Gastroesophageal sphincter (tissue), 4 donors: Measurements from ENCODE around the gene PRR19. TPM values are rescaled to one million over a fixed set of nuclear protein-coding genes. Genes with fewer than 3 reads are reported as not detected.

Experiments used
- ATAC-seq: fragments of 150-250 bp; one replicate; pipeline ENCODE4 v1.9.1; 2016; ENCODE audit warnings: mild to moderate bottlenecking, moderate library complexity
- H3K27ac ChIP-seq, 4 donors: fragments of 200-600 bp; sonication (generic) in 3 of 4; 1 replicate in 3 of 4; 2 replicates in 1 of 4; pipeline ENCODE4 v1.5.1; 2016 to 2019
- H3K27me3 ChIP-seq: fragments of 200-600 bp; sonication (generic); one replicate; pipeline ENCODE4 v1.5.1; 2019
- H3K36me3 ChIP-seq, 2 donors: fragments of 200-600 bp; sonication (generic); one replicate each; pipeline ENCODE4 v1.5.1; 2019; ENCODE audit warnings: control low read depth in 1 of 2
- H3K4me1 ChIP-seq, 3 donors: fragments of 200-600 bp; sonication (generic); 1 replicate in 2 of 3; 2 replicates in 1 of 3; pipeline ENCODE4 v1.5.1; 2016 to 2019; ENCODE audit warnings: control low read depth in 2 of 3
- H3K4me3 ChIP-seq, 2 donors: fragments of 200-600 bp; sonication (generic); one replicate each; pipeline ENCODE4 v1.5.1; 2019; ENCODE audit warnings: mild to moderate bottlenecking in 1 of 2, moderate library complexity in 1 of 2
- H3K9me3 ChIP-seq, 3 donors: fragments of 200-600 bp; sonication (generic); one replicate each; pipeline ENCODE4 v1.5.1; 2017 to 2019; ENCODE audit warnings: control low read depth in 2 of 3
- EP300 ChIP-seq: sonication (generic); formaldehyde crosslinking; IDR thresholded peaks from one replicate; pipeline ENCODE4 v1.6.1; 2017; ENCODE audit warnings: antibody characterized with exemption, mild to moderate bottlenecking
- POLR2A ChIP-seq, 2 donors: fragments of 450-650 bp; IDR thresholded peaks; one replicate each; pipeline ENCODE4 v1.6.1; 2017; ENCODE audit warnings: antibody characterized with exemption in 2 of 2, mild to moderate bottlenecking in 2 of 2, moderate library complexity in 1 of 2
- POLR2AphosphoS5 ChIP-seq: sonication (generic); formaldehyde crosslinking; IDR thresholded peaks from one replicate; pipeline ENCODE4 v1.6.1; 2017; ENCODE audit warnings: antibody characterized with exemption
- WGBS, 2 donors: methylation state at CpG; one replicate each; pipeline ENCODE4 v1.1.5; 2018; ENCODE audit warnings: low coverage in 1 of 2; 5-methylcytosine and 5-hydroxymethylcytosine counted together
- total RNA-seq, 4 donors: library from RNA; depleted of rRNA; stranded (reverse); fragments of >200 nt; gene quantifications; one replicate each; pipeline ENCODE4 v1.1.0, GENCODE V29; 2016
- TF ChIP-seq, protein P1 (sequence below), 4 experiments: fragments of 200-600 bp in 2 of 4; fragments of 450-650 bp in 2 of 4; sonication (generic) in 1 of 4; IDR thresholded peaks; one replicate each; pipeline ENCODE4 v1.5.1; 2017 to 2019; ENCODE audit warnings: antibody characterized with exemption in 4 of 4, mild to moderate bottlenecking in 2 of 4, moderate library complexity in 2 of 4

Gene PRR19
- total RNA-seq, 4 donors from 2014 or later: 0.93 TPM; not detected in 3

DNA sequence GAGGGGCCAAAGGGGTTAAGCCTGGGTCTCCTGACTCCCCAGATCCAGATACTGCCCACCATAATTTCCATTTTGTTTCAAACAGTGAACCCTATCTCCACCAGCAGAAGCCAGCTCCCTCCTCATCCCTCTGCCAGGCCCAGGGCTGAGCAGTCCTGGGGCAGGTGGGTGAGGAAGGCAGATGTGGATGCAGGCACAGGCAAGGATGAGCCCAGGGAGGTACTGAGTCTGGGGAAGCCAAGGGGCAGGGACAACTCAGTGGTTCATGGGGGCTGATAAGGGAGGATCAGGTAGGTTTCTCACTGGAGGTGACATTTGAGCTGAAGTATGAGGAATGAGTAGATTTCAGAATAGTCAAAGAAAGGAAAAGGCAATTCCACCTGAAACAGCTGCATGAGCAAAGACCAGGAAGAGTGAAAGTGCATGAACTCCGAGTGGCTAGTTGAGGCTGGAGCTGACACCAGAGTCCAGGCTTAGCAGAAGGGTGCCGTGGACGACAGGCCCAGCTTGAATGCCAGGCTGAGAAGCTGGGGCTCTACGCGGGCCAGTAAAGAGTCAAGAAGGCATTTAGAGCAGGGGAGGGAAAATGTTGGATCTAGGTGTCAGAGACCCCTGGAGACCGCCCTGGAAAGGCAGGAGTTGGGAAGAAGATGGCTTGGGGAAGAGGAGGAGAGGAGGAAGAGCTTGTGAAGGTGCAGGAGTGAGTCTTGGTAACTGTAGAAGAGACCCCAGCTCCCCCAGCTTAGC, 22.6 kb upstream of the PRR19 start:
- TF ChIP-seq POLR2AphosphoS5: no peak
- no peak for TF ChIP-seq POLR2A (IDR thresholded peaks at IDR 0.05)
- no peak for TF ChIP-seq EP300
- TF ChIP-seq, protein P1, sequence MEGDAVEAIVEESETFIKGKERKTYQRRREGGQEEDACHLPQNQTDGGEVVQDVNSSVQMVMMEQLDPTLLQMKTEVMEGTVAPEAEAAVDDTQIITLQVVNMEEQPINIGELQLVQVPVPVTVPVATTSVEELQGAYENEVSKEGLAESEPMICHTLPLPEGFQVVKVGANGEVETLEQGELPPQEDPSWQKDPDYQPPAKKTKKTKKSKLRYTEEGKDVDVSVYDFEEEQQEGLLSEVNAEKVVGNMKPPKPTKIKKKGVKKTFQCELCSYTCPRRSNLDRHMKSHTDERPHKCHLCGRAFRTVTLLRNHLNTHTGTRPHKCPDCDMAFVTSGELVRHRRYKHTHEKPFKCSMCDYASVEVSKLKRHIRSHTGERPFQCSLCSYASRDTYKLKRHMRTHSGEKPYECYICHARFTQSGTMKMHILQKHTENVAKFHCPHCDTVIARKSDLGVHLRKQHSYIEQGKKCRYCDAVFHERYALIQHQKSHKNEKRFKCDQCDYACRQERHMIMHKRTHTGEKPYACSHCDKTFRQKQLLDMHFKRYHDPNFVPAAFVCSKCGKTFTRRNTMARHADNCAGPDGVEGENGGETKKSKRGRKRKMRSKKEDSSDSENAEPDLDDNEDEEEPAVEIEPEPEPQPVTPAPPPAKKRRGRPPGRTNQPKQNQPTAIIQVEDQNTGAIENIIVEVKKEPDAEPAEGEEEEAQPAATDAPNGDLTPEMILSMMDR (IDR thresholded peaks at IDR 0.05): no peak
- H3K36me3 ChIP-seq: peaks cover 0 to 15% of the 10 kb centered on the region in 2 donors
- no peak for ATAC-seq
- 5 to 8% methylated on average over 5 to 6 of the region's 6 CpGs for WGBS, 2 donors
- H3K9me3 ChIP-seq: no peaks in the 10 kb centered on the region
- peak overlapping the region; percentile 52 to 93 for H3K4me3 ChIP-seq
- peak overlapping the region; percentile 91 to 99 (median 98) for H3K27ac ChIP-seq
- no peaks in the 10 kb centered on the region for H3K27me3 ChIP-seq
- peaks cover 0 to 90% (median 60%) of the 10 kb centered on the region in 3 donors for H3K4me1 ChIP-seq

DNA sequence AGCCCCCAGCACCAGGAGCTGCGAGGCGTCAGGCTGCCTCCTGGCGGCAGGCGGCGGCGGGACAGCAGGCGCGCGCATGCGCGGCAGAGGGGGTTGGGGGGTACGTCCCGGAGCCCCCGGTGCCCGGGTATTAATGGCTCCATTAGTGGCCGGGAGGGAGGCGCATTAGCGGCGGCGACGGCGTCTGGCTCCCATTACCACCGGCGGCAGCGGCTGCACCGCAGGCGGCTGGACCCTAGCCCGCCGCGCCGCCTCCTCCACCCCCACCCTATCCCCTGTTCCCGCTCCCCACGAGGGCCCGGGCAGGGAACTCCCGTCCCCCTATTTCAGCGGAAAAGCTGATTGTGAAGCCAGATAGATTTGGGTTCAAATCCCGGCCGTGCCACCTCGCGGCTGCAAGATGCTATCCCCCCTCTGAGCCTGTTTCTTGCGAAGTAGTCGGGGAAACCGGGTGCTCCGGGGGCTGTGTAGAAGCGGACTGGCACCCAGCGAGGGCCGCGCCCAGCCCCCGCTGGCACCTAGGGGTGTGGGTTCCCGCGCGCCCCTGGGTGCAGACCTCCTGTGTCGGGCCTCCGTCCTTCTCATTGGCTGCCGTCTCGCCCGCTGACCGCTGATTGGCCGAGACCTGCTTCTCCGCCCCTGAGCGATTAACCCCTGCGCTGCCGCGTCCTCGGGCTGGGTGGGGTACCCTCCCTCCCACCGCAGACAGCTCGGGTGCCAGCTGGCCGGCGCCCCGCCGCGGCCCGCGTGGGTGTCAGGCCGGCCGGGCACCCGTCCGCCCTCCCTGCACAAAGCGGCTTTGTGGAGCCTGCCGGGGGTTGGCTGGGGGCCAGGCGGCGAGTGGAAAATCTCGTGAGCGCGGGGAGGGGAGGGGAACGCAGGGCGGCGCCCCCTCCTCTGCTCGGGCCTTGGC, 21.8 kb upstream of the PRR19 start:
- peaks cover 0 to 88% (median 60%) of the 10 kb centered on the region in 3 donors for H3K4me1 ChIP-seq
- H3K9me3 ChIP-seq: no peaks in the 10 kb centered on the region
- no peaks in the 10 kb centered on the region for H3K27me3 ChIP-seq
- H3K4me3 ChIP-seq: peak overlapping the region; percentile 52 to 93
- peak overlapping the region; percentile 91 to 99 (median 98) for H3K27ac ChIP-seq
- ATAC-seq: peak; percentile 60
- TF ChIP-seq, protein P1 (IDR thresholded peaks at IDR 0.05): peak in 3 of 4 experiments; percentile 95 to 98 (median 96)
- TF ChIP-seq POLR2A (IDR thresholded peaks at IDR 0.05) (peak in 1 of 2 donors; percentile 1), POLR2AphosphoS5 (peak; percentile 83), EP300 (no peak)
- WGBS, 2 donors: 0 to 1% methylated on average over 17 to 18 of the region's 89 CpGs
- peaks cover 0 to 7% of the 10 kb centered on the region in 2 donors for H3K36me3 ChIP-seq

DNA sequence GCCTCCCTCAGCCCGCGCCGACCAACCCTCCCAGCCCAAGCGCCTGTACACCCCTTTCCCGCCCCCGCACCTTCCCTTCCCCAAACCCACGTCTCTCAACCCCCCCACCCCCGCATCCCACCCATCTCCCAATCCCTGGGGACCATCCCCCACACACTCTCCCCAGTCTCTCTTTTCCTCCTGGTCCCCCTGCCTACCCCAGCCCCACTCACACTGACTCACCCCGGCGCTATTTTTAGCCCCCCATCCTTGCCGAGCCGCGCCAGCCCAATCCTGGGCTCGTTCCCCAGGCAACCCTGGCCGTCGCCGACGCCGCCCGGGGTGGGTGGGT, 21.2 kb upstream of the PRR19 start:
- no peaks in the 10 kb centered on the region for H3K27me3 ChIP-seq
- no peaks in the 10 kb centered on the region for H3K9me3 ChIP-seq
- H3K4me3 ChIP-seq: peak overlapping the region; percentile 52 to 93
- no peak for TF ChIP-seq POLR2A (IDR thresholded peaks at IDR 0.05)
- peaks cover 0 to 2% of the 10 kb centered on the region in 2 donors for H3K36me3 ChIP-seq
- H3K27ac ChIP-seq: peak overlapping the region; percentile 91 to 99 (median 98)
- peaks cover 0 to 88% (median 63%) of the 10 kb centered on the region in 3 donors for H3K4me1 ChIP-seq
- 0% methylated on average over 1 to 3 of the region's 20 CpGs for WGBS, 2 donors
- ATAC-seq: peak; percentile 9

DNA sequence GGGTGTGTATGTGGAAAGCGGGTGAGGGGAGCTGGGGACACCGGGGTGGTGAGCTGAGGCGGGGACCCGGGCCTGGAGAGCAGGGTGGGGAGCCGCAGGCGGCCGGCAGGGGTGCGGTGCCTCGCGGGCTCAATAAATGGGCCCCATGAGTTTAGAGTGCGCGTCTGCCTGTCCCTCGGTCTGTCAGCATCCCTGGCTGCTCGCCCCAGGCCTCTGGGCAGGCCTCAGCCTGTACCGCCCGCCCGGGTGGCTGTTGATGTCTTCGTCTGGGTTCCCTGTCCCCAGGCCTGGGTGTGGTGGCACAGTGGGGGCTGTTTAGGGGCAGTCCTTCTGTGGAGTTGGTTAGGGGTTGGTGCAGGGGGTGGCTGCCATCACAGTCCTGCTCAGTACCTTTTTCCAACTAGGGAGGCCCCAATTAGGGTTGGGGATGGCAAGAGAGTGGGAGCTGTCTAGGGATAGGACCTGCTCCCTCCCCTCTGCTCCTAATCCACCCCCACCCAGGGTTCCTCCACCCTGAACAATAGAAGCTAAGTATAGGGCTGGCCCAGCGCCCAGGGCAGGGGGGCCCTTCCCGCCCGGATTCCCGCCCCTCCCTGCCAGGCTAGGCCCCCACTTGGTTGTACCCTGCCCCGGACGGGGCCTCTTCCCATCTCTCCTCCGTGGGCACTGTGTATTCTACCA, 20.6 kb upstream of the PRR19 start:
- peak overlapping the region; percentile 52 to 93 for H3K4me3 ChIP-seq
- TF ChIP-seq POLR2AphosphoS5 (no peak), EP300 (no peak), POLR2A (IDR thresholded peaks at IDR 0.05) (no peak)
- TF ChIP-seq, protein P1 (IDR thresholded peaks at IDR 0.05): no peak
- H3K27ac ChIP-seq: peak overlapping the region; percentile 91 to 99 (median 98)
- WGBS, 2 donors: no CpG with 5 or more reads among the region's 25 CpGs
- peaks cover 0 to 88% (median 68%) of the 10 kb centered on the region in 3 donors for H3K4me1 ChIP-seq
- ATAC-seq: no peak
- no peaks in the 10 kb centered on the region for H3K36me3 ChIP-seq
- no peaks in the 10 kb centered on the region for H3K9me3 ChIP-seq
- H3K27me3 ChIP-seq: no peaks in the 10 kb centered on the region
